ENCODE results near the gene PANX3. TPM values are rescaled to one million over a fixed set of nuclear protein-coding genes. Genes with fewer than 3 reads are reported as not detected.

The PANX3 gene
- total RNA-seq, 2 donors from 2014 or later = not detected

DNA sequence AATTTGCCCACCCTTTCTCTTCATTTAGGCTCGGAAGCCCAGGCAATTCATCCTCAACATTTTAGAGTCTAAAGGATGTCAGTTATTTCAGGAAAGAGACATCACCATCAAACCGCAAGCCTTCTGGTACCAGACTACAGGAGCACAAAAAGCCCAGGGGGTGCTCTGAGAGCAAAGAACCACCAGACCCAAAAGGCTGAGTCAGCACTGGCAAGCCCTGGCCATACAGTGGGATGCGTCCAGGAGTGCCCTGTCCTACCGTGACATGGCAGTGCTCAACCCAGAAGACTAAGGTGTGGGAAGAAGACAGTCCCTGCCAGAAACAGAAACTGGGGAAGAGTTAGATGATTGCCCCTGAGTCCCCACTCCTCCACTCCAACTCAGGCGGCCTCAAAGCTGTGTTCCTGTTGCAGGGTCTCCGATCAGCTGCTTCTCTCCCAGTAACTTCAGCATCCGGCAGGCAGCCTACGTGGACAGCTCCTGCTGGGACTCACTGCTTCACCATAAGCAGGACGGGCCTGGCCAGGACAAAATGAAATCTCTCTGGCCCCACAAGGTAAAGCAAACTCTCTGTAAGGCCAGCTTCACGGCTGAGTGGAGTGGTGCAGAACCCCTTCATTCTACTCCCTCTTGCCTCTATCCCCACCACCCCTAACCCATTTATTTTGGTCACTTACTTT, 1.5 kb downstream of the PANX3 start:
- Histone ChIP-seq H3K27me3 (no peaks in the 10 kb centered on the region), H3K36me3 (no peaks in the 10 kb centered on the region), H3K9me3 (no peaks in the 10 kb centered on the region), H3K9ac (ENCODE audit: low read depth in 2 of 2, low read length in 2 of 2) (no peak overlapping the region), H3K4me1 (no peaks in the 10 kb centered on the region), H3K4me3 (no peak overlapping the region), H3K27ac (no peak overlapping the region)
- TF ChIP-seq, protein P1, sequence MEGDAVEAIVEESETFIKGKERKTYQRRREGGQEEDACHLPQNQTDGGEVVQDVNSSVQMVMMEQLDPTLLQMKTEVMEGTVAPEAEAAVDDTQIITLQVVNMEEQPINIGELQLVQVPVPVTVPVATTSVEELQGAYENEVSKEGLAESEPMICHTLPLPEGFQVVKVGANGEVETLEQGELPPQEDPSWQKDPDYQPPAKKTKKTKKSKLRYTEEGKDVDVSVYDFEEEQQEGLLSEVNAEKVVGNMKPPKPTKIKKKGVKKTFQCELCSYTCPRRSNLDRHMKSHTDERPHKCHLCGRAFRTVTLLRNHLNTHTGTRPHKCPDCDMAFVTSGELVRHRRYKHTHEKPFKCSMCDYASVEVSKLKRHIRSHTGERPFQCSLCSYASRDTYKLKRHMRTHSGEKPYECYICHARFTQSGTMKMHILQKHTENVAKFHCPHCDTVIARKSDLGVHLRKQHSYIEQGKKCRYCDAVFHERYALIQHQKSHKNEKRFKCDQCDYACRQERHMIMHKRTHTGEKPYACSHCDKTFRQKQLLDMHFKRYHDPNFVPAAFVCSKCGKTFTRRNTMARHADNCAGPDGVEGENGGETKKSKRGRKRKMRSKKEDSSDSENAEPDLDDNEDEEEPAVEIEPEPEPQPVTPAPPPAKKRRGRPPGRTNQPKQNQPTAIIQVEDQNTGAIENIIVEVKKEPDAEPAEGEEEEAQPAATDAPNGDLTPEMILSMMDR (IDR thresholded peaks at IDR 0.05) = no peak
- intact Hi-C loops (cut with DNase I) = no loop called here
- no peak for DNase-seq

- no peak overlapping the region for H3K4me3 ChIP-seq
- H3K9ac ChIP-seq (ENCODE audit: low read depth in 2 of 2, low read length in 2 of 2) = no peak overlapping the region
- no peaks in the 10 kb centered on the region for H3K36me3 ChIP-seq
- no peak for DNase-seq
- TF ChIP-seq, protein P1 (IDR thresholded peaks at IDR 0.05) = no peak
- no peaks in the 10 kb centered on the region for H3K9me3 ChIP-seq
- no peaks in the 10 kb centered on the region for H3K27me3 ChIP-seq
- peaks cover 2% of the 10 kb centered on the region for H3K4me1 ChIP-seq
- no peak overlapping the region for H3K27ac ChIP-seq
- intact Hi-C loops (cut with DNase I) = no loop called here
Observed at GRCh38 chr11:124618863-124619262, 7.6 kb downstream of the PANX3 start.

DNA sequence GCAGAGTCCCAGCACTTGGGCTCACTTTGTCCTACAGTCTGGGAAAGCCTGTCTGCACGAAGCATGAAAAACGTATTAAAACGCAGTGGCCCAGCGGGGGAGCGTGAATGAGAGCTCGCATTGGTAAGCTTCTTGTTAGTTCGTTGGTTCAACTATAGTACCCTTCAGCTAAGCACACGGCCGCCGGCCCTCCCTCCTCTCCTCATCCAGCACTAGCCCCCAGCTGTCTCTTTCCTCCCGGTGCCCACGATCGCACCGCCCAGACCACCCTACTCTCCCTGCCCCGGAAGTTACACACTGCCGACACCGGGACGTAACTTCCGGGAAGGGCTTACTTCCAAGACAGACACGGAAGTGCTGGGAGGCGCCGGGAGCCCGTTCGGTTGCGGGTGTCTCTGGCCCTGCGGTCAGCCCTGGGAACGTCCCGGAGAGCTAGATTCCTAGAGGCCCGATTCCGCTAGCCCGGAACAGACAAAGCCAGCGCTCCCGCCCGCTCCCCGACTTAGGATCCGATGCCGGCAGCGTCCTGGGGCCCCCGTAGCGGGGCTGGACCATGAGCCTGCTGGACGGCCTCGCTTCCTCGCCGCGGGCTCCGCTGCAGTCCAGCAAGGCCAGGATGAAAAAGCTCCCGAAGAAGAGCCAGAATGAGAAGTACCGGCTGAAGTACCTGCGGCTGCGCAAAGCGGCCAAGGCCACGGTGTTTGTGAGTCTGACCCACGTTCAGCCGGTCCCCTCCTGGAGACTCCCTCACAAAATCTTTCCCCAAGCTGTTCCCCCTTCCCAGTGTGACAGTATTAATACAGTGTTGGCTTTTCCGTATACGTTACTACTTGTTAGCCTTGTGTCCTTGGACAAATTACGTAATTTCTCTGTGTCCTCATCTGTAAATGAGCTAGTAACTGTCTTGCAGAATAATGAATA, 11.6 kb downstream of the PANX3 start, which contains the start of gene TBRG1:
Gene TBRG1 (plus strand): TSS at position 334 of the 921 bp plus-strand sequence. CDS start 220 bp downstream, at position 554.
- Histone ChIP-seq H3K27ac (peak within 1 kb of the TSS; percentile 95), H3K9me3 (no peaks in the 10 kb centered on the region), H3K4me3 (peak within 1 kb of the TSS; percentile 95), H3K4me1 (peaks cover 4% of the 10 kb centered on the region), H3K9ac (ENCODE audit: low read depth in 2 of 2, low read length in 2 of 2) (peak within 1 kb of the TSS; percentile 88 to 94), H3K36me3 (no peaks in the 10 kb centered on the region), H3K27me3 (no peaks in the 10 kb centered on the region)
- peak; percentile 93 for DNase-seq
- intact Hi-C loops (cut with DNase I) = no loop called here
- TF ChIP-seq, protein P1 (IDR thresholded peaks at IDR 0.05) = no peak

DNA sequence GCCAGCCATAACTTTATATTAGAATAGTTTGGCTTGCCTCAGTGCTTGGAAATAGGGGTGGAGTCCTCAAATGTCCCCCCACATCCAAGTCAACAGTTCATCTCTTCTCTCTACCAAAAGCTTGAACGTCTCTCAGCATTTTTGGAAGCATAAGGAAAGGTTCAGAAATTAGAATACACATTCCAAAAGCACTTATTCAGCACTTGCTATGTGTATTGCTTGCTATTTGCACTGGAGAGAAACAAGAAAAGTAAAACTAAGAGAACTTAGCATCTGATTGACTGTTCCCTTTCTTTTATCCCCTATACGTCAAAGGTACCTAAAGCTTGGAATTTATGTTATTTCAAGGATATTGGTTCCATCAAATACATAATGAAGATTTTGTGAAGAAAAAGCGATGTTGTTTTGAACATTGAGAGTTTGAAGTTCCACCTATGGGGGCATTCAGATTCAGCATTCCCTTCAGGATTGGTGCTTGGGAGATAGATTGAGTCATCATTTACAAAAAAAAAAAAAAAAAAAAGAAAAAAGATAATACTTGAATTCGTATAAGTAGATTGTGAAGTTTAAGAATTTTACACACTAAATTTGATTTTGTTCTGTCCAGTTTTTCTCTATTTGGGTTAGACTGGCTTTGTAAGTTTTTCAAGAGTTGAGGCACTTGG, 12.8 kb downstream of the PANX3 start:
- H3K9me3 ChIP-seq = no peaks in the 10 kb centered on the region
- intact Hi-C loops (cut with DNase I) = no loop called here
- H3K4me1 ChIP-seq = peaks cover 4% of the 10 kb centered on the region
- H3K9ac ChIP-seq (ENCODE audit: low read depth in 2 of 2, low read length in 2 of 2) = peak overlapping the region in 1 of 2 donors; percentile 94
- no peak overlapping the region for H3K27ac ChIP-seq
- H3K4me3 ChIP-seq = peak overlapping the region; percentile 95
- H3K27me3 ChIP-seq = no peaks in the 10 kb centered on the region
- no peaks in the 10 kb centered on the region for H3K36me3 ChIP-seq
- TF ChIP-seq, protein P1 (IDR thresholded peaks at IDR 0.05) = no peak
- DNase-seq = no peak

DNA sequence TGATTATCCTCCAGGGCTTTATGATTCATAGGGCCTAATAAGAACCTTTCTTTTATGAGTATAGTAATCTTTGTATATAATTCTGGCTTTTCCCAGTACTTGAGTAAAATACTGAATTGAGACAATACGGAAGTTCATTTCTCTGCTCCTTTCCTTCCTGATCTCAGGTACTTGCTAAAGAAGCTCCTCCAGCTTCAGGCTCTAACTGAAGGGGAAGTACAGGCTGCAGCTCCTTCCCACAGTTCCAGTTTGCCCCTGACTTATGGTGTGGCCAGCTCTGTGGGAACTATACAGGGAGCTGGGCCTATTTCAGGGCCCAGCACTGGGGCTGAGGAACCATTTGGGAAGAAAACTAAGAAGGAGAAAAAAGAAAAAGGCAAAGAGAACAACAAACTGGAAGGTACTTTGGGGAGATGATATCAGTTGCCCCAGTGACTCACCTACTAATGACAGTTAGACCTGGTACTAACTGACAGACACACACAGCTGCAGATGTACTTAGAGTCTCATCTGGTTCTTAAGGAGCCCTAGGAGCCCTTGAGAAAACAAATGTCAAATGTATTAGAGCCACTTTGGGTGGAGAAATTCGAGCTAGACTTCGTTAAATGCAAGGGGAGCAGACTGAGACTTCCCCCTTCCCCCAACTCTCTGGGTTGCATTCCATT, 14.4 kb downstream of the PANX3 start:
- H3K9me3 ChIP-seq = no peaks in the 10 kb centered on the region
- no peaks in the 10 kb centered on the region for H3K36me3 ChIP-seq
- H3K27me3 ChIP-seq = no peaks in the 10 kb centered on the region
- H3K4me3 ChIP-seq = no peak overlapping the region
- no peak for DNase-seq
- TF ChIP-seq, protein P1 (IDR thresholded peaks at IDR 0.05) = no peak
- H3K4me1 ChIP-seq = peaks cover 4% of the 10 kb centered on the region
- intact Hi-C loops (cut with DNase I) = no loop called here
- H3K9ac ChIP-seq (ENCODE audit: low read depth in 2 of 2, low read length in 2 of 2) = no peak overlapping the region
- H3K27ac ChIP-seq = no peak overlapping the region

Measured in colonic mucosa (tissue), 4 donors.